Suppressor macrophage treated with lipopolysaccharide for 1 hour (primary cell): ENCODE measurements around the gene CDK19.
A peak's percentile ranks its signal among the peaks of the same experiment; 100 is the strongest.

Experiments
- DNase-seq, 3 donors: peaks; one replicate each; pipeline ENCODE4 v3.0.0-alpha.2; 2020 to 2022

Gene CDK19

DNA sequence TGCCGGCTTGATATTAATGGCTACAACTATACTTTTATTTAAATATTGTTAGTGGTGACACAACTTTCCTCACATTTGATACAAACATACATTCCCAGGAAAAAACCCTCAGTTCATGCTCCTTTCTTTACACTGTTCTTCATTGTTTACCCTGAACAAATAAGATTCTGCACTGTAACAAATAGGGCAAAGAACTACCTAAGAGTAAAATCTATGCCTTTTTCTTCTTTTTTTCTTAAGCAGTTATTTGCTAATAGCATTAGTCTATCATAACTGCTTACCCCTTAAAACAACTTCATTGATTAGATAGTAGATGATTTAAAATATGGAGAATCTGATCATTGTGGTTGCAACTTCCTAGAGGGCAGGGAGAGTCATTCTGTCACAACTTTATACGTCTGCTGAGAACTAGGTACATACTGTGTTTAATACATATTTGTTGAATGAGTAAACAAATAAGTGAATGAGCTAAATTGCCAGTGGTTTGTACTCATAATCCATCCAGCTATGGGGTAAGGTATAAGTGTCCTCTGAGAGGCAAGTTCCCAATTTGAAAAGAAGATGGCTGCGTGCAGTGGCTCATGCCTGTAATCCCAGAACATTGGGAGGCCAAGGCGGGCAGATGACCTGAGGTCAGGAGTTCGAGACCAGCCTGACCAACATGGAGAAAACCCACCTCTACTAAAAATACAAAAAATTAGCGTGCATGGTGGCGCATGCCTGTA is 161.0 kb downstream of the CDK19 start:
- DNase-seq: no peak

- DNase-seq: no peak
These were observed 161.9 kb downstream of the CDK19 start for GRCh38 chr6:110653381-110653780.

DNA sequence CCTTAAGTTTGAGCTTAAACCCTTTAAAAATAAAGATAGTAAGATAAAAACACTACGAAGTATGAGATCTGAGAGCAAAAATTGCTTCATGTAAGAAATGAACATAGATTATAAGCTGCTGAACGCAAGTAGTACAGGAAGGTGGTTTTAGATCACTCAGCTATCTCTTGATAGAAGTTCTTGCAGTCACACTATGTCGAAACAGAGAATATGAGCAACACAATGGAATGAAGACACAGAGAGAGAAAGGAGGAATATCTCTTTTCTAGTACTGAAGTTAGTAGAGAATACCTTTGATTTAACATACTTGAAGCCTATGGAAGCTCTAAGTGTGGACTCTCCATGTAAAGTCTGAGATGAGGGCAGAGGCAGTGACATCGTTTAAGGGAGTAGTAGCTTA is 162.7 kb downstream of the CDK19 start:
- DNase-seq: no peak

DNA sequence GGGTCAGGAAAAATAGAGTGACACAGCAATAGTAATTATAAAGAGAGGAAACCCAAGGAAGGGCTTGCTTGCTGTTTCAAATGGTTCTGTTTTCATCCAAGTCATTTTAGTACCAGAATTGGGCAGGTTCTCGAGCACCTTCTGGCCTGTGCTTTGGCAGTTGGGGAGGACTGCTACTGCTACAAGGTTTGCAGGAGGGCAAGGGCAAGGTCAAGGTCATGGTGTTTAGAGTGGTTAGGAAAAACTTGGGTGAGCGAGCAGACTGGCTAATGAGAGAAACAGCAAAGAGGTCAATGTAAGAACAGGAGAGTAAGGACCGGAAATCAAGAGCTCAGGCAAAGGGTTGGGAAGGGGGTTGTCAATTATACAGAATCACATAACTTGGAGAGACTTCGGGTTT is 164.5 kb downstream of the CDK19 start:
- no peak for DNase-seq

DNA sequence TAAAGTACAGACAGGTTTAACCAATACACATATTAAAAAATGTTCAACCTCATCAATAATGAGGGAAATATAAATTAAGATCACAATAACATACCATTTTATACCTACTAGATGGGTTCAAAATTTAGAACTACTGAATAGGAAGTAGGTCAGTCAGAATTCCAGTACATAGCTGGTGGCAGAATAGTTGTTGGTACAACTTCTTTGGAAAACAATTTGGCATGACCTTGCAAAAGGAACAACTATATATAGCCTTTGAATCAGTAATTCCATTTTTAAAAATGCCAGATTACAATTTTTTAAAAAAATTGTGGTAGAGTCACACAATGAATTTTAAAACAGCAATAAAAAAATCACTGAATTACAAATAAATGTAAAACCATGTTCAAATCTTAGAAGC is 165.6 kb downstream of the CDK19 start:
- DNase-seq: no peak

- DNase-seq: no peak
These were observed 168.0 kb downstream of the CDK19 start for GRCh38 chr6:110646951-110647910.

DNA sequence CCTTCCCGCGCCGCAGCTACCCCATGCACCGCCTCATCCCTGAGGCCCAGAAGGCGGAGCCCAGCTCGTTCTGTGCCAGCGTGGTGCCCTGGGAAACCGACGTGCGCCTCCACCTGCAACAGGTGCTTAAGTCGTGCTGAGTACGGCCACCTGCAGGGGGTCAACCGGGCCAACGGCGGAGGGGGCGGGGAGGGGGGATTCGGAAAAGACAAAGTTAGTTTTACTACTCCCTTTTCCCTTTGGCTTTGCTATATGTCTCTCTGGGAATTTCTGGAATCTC is 168.9 kb downstream of the CDK19 start:
- DNase-seq: no peak

GRCh38 chr6:110645685-110646418 is 169.4 kb downstream of the CDK19 start:
- DNase-seq: no peak

DNA sequence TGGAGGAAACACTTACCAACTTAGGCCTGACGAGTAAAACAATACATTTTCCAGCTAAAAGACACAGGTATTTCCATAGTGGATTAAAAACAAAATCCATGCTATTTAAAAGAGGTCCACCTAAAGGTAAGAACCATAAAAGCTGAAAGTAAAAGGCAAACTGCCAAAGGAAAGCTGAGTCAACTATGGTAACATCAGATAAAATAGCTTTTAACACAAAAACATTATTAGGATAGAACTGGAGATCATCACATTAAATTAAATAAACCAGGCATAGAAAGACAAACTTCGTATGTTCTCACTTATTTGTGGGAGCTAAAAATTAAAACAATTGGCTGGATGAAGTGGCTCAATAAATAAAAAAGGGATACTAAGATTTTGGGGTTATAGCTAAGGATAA is 172.1 kb downstream of the CDK19 start:
- no peak for DNase-seq

DNA sequence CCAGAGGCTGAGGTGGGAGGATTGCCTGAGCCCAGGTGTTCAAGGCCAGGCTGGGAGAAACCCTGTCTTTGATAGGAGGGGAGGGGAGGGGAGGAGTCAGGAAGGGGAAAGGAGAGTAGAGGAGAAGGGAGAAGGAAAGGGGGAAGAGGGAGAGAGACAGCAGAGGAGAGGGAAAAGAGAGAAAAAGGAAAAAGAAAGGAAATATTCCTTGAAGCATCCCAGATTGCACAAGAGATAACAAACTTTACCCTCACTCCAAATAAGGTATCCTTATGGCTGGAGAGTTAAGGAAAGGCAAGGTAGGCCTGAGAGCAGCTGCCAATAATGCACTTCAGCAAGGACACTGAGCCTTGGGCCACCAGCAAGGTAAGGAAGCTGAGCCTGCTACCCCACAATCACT is 172.6 kb downstream of the CDK19 start:
- no peak for DNase-seq

GRCh38 chr6:110636781-110637180 is 178.5 kb downstream of the CDK19 start:
- DNase-seq: no peak

- no peak for DNase-seq
These were observed 180.2 kb downstream of the CDK19 start for GRCh38 chr6:110635096-110635495.

GRCh38 chr6:110633731-110634213 is 181.5 kb downstream of the CDK19 start:
- DNase-seq: no peak

DNA sequence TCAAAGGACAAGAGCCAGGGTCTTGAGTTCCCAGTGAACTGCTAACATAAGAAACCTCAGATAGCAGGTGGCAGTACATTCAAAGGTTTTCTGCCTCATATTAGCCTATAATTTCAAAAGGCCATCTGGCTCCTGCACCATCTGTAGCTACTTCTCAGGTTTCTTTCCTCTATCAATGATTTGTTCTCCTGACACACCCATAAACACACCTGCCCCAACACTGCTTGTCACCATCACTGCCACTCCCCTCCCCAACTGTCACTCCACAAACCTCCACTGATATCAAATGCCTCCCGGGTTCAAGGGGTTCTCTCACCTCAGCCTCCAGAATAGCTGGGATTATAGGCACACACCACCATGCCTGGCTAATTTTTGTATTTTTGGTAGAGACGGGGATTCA is 186.1 kb downstream of the CDK19 start:
- DNase-seq: no peak

DNA sequence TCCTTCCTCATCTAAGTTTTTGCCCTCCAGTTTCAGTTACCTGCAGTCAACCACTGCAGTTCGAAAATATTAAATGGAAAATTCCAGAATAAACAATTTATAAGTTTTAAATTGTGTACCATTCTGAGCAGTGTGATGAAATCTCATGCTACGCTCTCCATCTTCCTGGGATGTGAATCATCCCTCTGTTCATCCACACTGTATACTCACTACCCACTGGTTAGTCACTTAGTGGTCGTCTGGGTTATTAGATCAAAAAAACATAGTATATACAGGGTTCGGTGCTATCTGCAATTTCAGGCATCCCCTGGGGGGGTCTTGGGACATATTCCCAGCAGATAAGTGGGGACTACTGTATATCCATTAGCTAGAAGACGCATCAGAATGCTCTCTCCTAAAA is 186.9 kb downstream of the CDK19 start:
- peak in 1 of 3 donors; percentile 17 for DNase-seq

DNA sequence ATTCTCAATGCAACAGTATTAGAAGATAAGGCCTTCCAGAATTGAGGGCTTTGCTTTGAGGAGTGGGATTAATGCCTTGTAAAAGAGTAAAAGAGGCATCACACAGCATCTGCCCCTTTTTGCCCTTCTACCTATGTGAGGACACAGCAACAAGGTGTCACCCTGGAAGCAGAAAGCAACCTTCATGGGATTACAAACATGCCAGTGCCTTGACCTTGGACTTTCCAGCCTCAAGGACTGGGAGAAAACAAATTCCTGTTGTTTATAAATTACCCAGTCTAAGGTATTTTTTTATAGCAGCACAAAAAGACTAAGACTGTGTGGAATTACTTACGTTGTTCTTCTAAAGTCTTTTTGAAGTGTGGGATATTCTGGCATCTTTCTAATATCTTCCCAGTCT is 188.8 kb downstream of the CDK19 start:
- no peak for DNase-seq

GRCh38 chr6:110625883-110626282 is 189.4 kb downstream of the CDK19 start:
- no peak for DNase-seq

GRCh38 chr6:110622912-110623578 is 192.2 kb downstream of the CDK19 start:
- DNase-seq: no peak

DNA sequence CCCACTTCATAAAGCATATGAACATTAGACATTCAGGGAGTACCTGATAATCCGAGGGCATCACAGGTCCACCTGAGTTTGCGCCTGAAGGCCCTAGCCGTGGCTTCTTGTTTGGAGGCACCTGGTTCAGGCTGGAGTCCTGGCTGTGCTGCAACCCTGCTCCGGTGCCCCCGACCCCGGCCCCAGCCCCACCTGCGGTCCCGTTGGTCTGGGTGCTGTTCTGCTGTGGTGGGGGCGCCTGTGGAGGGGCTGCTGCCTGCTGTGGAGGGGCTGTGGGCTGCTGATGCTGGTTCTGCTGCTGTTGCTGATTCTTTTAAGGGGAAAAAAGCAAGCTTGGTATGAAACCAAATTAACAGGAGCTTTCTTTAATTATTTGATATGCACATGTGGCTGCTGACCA is 194.2 kb downstream of the CDK19 start:
- no peak for DNase-seq

GRCh38 chr6:110620065-110620464 is 195.2 kb downstream of the CDK19 start:
- DNase-seq: no peak

GRCh38 chr6:110619275-110619908 is 195.9 kb downstream of the CDK19 start:
- DNase-seq: no peak

GRCh38 chr6:110618591-110619267 is 196.5 kb downstream of the CDK19 start:
- no peak for DNase-seq
